Neural crest cell (in vitro differentiated cells): ENCODE data around the gene LTBP1. TPM values are rescaled to one million over a fixed set of nuclear protein-coding genes. Genes with fewer than 3 reads are reported as not detected.

ENCODE experiments used
- DNase-seq: peaks from one replicate; pipeline ENCODE4 v3.0.0; 2021; ENCODE audit warnings: low read depth, mixed read lengths, low spot score
- H3K27ac Mint-ChIP-seq: one replicate; pipeline ENCODE4 v1.8.0; 2021; ENCODE audit warnings: mild to moderate bottlenecking, mixed read lengths; ENCODE audit not compliant: unreplicated experiment
- H3K27me3 Mint-ChIP-seq: 2 replicates; pipeline ENCODE4 v1.8.0; 2021; ENCODE audit warnings: low read depth, mild to moderate bottlenecking, mixed read lengths
- H3K36me3 Mint-ChIP-seq: 2 replicates; pipeline ENCODE4 v1.8.0; 2021; ENCODE audit warnings: low read depth, mild to moderate bottlenecking, mixed read lengths
- H3K4me1 Mint-ChIP-seq: 2 replicates; pipeline ENCODE4 v1.8.0; 2021; ENCODE audit warnings: mixed read lengths
- H3K4me3 Mint-ChIP-seq: one replicate; pipeline ENCODE4 v1.8.0; 2021; ENCODE audit warnings: mild to moderate bottlenecking, mixed read lengths
- H3K9me3 Mint-ChIP-seq: 2 replicates; pipeline ENCODE4 v1.8.0; 2021; ENCODE audit warnings: mixed read lengths
- total RNA-seq: library from RNA; stranded (reverse); gene quantifications from 2 replicates; pipeline ENCODE4 v1.2.1, GENCODE V29; 2021
- TF ChIP-seq, protein P1 (sequence below): fragments of 200-600 bp; sonication (generic); conservative IDR thresholded peaks from 2 replicates; pipeline ENCODE4 v1.5.0; 2021; ENCODE audit warnings: antibody characterized with exemption, mild to moderate bottlenecking

The LTBP1 gene
- total RNA-seq, 1 donor from 2014 or later, result 30.2 TPM

DNA sequence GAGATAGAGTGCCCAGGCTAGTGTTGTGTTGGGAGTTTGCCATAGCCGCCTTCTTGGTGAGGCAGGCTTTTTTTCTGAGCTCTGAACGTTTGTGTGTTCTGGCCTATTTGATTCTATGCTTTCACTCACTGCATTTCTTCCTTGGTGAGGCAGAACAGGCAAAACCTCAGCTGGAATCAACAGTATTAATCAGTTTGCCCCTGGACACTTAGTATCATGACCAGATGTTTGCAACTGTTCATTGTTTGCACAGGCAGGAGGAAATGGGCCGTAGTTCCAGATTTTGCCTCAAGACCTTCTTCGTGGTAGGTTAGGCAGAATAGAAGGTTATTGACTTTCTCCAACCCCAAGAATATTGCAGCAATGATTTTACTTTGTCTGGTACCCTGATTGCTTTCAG lies 311.6 kb downstream of the LTBP1 start:
- DNase-seq, result no peak
- H3K27me3 Mint-ChIP-seq, result no peaks in the 10 kb centered on the region
- H3K4me1 Mint-ChIP-seq, result no peaks in the 10 kb centered on the region
- H3K27ac Mint-ChIP-seq, result no peak overlapping the region
- no peaks in the 10 kb centered on the region for H3K9me3 Mint-ChIP-seq
- H3K36me3 Mint-ChIP-seq, result peaks cover 3% of the 10 kb centered on the region
- H3K4me3 Mint-ChIP-seq, result no peak overlapping the region
- TF ChIP-seq, protein P1, sequence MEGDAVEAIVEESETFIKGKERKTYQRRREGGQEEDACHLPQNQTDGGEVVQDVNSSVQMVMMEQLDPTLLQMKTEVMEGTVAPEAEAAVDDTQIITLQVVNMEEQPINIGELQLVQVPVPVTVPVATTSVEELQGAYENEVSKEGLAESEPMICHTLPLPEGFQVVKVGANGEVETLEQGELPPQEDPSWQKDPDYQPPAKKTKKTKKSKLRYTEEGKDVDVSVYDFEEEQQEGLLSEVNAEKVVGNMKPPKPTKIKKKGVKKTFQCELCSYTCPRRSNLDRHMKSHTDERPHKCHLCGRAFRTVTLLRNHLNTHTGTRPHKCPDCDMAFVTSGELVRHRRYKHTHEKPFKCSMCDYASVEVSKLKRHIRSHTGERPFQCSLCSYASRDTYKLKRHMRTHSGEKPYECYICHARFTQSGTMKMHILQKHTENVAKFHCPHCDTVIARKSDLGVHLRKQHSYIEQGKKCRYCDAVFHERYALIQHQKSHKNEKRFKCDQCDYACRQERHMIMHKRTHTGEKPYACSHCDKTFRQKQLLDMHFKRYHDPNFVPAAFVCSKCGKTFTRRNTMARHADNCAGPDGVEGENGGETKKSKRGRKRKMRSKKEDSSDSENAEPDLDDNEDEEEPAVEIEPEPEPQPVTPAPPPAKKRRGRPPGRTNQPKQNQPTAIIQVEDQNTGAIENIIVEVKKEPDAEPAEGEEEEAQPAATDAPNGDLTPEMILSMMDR, result no peak

DNA sequence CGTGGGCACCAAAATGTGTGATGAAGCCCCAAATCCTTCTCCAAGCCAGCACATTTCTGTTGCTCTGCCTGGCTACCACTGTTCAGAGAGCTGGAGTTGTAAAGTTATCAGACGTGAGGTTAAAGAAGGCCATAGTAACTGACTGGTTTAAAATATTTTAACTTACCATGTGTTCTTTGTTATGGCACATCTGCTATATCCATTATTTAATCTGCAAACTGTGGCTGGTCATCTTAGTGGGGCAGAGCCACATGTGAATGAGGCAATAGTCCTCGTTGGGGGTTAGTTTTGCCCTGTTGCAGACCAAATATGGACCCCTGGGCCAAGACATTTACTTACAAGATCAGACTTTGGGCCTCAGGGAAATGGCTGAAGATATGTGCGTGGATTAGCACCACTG lies 315.3 kb downstream of the LTBP1 start:
- Mint-ChIP-seq H3K27ac (no peak overlapping the region), H3K9me3 (no peaks in the 10 kb centered on the region), H3K4me3 (no peak overlapping the region), H3K27me3 (no peaks in the 10 kb centered on the region), H3K4me1 (no peaks in the 10 kb centered on the region), H3K36me3 (peaks cover 3% of the 10 kb centered on the region)
- no peak for DNase-seq
- TF ChIP-seq, protein P1, result no peak

DNA sequence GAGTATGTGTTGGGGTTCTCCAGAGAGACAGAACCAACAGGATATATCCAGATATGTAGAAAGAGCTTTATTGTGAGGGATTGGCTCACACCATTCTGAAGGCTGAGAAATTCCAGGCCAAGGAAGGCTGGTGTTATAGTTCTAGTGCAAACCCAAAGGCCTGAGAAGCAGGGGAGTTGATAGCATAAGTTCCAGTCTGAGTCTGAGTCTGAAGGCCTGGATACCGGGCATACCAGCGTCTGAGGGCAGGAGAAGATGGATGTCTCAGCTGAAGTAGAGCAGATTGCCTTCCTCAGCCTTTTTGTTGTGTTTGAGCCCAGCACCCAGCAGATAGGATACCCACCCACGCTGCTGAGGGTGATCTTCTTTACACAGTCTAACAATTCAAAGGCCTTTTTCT lies 318.0 kb downstream of the LTBP1 start:
- H3K4me3 Mint-ChIP-seq, result no peak overlapping the region
- H3K27me3 Mint-ChIP-seq, result no peaks in the 10 kb centered on the region
- TF ChIP-seq, protein P1, result no peak
- H3K4me1 Mint-ChIP-seq, result no peaks in the 10 kb centered on the region
- no peak for DNase-seq
- no peaks in the 10 kb centered on the region for H3K9me3 Mint-ChIP-seq
- H3K27ac Mint-ChIP-seq, result no peak overlapping the region
- peaks cover 3% of the 10 kb centered on the region for H3K36me3 Mint-ChIP-seq

DNA sequence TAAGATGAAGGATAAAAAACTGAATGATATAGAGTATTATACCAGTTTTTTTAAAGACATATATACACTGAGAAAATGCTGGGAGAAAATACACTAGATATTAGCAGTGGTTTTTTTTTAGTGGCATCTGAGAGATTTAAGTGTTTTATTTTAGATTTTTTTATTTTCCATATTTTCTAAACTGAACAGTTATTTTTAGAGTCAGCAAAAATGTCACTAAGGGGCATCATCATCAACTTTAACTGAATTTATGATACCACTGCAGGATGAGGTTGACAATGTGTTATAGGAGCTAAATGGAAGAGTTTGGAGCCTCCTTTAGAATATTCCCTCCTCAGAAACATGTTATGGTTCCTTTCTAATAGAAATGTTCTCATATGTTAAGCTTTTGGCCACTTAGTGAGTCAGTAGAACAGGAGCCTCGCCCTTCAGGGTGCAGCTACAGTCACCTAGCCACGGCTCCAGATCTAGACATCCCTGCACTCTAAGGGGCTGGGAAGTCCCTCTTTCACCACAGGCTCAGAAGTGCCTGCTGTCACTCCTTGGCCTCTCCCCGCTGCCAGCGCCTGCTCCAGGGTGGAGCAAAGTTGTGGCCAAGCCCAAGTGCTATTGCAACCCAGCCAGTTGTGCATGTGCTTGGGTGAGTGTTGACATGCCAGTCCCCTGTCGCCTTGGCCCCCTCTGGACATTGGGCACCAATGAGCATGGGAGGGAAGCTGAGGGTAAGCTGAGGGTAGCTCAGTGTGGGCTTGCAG lies 319.0 kb downstream of the LTBP1 start:
- no peaks in the 10 kb centered on the region for H3K27me3 Mint-ChIP-seq
- no peaks in the 10 kb centered on the region for H3K4me1 Mint-ChIP-seq
- H3K36me3 Mint-ChIP-seq, result peaks cover 3% of the 10 kb centered on the region
- no peak for DNase-seq
- H3K9me3 Mint-ChIP-seq, result no peaks in the 10 kb centered on the region
- no peak overlapping the region for H3K4me3 Mint-ChIP-seq
- TF ChIP-seq, protein P1, result no peak
- no peak overlapping the region for H3K27ac Mint-ChIP-seq

DNA sequence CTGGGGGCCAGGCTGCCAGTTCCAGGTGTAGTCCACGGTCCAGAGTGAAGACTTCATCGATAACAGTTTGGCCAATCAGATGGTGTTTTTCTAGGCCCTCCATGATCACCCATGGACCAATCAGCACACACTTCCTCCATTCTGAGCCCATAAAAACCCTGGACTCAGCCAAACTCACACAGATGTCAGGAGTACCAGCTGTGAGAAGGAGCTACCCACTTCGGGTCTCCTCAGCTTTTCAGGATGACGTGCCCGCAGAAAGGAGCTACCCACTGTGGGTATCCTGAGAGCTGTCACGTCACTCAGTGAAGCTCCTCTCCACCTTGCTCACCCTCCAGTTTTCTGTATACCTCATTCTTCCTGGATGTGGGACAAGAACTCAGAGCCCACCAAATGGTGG lies 319.7 kb downstream of the LTBP1 start:
- DNase-seq, result no peak
- no peaks in the 10 kb centered on the region for H3K9me3 Mint-ChIP-seq
- peaks cover 3% of the 10 kb centered on the region for H3K36me3 Mint-ChIP-seq
- no peaks in the 10 kb centered on the region for H3K27me3 Mint-ChIP-seq
- H3K4me3 Mint-ChIP-seq, result no peak overlapping the region
- H3K27ac Mint-ChIP-seq, result no peak overlapping the region
- TF ChIP-seq, protein P1, result no peak
- H3K4me1 Mint-ChIP-seq, result no peaks in the 10 kb centered on the region
